Suppressor macrophage (primary cell): Measurements from ENCODE around the gene FAM20B.

Source experiments
- DNase-seq, 4 experiments: peaks; one replicate each; pipeline ENCODE4 v3.0.0-alpha.2; 2020 to 2022

FAM20B gene

GRCh38 chr1:179092896-179093461 is 67.3 kb downstream of the FAM20B start:
- DNase-seq, result no peak

- DNase-seq, result no peak
These were observed 69.1 kb downstream of the FAM20B start for GRCh38 chr1:179094818-179095217.

DNA sequence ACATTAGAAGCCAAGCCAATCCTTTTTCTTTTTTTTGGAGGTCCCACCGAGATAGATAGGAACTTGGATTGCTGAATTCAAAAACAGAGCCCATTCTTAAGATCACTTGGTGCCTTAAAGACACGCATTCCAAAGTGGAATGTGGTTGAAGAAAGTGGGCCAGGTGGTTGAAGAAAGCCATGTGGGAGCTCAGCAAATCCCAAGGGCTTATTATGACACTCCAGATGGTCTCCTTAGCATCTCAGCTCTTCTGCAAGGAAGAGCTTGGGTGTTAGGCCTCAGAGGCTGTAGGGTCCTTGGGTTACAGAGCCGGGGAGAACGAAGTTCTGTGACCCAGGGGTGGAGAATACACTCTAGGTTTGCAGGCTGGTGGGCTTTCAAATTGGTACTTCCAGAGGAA is 69.7 kb downstream of the FAM20B start:
- DNase-seq, result no peak

DNA sequence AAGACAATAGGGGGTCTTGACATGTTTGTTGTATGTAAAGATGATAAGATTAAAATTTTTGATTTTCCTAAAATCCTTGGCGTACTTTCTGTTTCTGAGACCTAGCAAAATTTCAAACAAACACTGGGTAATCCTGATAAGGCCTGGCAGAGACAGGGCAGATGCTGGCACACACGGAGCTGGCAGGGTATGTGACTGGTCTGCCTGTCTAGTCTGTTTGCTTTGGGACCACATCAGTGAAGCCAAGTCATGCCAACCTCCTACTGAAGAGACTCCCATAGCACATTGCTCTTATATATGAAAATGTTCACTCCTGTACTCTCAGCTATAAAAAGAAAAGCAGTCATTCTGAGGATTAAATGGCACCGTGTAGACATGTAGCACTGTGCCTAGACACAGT is 70.2 kb downstream of the FAM20B start:
- no peak for DNase-seq

- no peak for DNase-seq
These were observed 74.2 kb downstream of the FAM20B start for GRCh38 chr1:179099891-179100290.

DNA sequence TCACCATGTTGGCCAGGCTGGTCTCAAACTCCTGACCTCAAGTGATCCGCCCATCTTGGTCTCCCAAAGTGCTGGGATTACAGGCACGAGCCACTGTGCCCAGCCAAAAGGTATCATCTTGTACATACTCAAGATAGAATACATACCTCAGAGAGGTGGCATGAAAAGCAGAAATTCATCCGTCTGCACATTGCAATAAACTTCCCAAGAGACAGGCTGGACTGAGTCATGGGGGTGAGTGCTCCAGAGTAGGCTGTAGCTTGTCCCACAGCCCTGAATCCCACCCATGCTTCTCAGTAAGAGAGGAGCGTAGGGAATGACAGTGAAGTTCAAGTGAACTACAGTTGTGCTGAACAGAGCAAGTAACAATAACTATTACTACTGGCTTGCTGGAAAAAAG is 75.9 kb downstream of the FAM20B start:
- no peak for DNase-seq

DNA sequence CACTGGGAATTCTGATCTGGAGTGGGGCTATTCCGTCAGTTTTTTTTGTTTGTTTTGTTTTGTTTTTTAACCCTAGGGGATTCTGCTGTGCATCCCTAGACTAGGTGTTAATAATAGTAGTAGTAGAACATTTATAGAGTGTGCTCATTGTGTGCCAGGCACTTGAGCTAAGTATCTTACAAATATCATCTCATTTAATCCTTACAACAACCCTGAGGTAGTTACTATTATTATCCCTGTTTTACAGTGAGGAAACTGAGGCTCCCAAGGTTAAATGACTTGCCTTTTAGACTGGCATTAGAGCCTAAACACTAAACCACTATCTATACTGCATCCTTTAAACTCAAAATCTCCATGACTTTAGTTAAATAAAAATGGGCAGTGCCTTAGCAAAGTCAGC is 78.3 kb downstream of the FAM20B start:
- DNase-seq, result no peak

GRCh38 chr1:179104611-179105250 is 79.0 kb downstream of the FAM20B start:
- DNase-seq, result no peak

- no peak for DNase-seq
These were observed 79.7 kb downstream of the FAM20B start for GRCh38 chr1:179105393-179105792.

- no peak for DNase-seq
These were observed 82.3 kb downstream of the FAM20B start for GRCh38 chr1:179107706-179108629.

GRCh38 chr1:179108644-179109043 is 83.0 kb downstream of the FAM20B start:
- no peak for DNase-seq

DNA sequence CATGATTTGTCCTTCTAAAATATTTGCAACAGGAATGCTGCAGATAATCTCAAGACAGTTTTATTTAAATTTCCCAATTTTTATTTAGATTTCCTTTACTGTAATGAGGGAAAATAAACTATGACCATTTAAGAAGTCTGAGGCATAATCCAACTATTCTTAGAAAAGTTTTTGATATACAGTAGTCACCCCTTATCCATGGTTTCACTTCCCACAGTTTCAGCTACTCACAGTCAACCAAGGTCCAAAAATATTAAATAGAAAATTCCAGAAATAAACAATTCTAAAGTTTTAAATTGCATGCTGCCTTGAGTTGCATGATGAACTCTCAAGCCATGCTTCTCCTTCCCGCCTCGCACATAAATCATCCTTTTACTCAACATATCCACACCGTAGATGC is 89.5 kb downstream of the FAM20B start:
- no peak for DNase-seq

DNA sequence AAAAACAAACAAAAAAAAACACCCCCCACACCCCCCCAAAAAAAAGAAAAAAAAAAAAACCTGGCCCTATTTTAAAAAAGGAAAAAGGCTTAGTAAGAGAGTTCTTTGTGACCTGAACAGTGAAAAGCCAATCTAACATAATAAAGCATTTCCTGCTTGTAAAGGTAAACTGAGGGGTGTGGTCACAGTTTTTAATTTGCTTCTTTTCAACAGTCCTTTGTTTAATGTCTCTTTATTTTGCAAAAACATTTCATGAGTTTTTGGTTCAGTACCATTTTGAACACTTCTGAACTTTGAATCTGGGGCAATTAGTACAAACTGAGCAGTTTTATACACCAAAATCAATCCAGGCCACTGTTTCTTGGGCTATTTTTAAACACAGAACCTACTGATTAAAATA is 93.8 kb downstream of the FAM20B start:
- no peak for DNase-seq

DNA sequence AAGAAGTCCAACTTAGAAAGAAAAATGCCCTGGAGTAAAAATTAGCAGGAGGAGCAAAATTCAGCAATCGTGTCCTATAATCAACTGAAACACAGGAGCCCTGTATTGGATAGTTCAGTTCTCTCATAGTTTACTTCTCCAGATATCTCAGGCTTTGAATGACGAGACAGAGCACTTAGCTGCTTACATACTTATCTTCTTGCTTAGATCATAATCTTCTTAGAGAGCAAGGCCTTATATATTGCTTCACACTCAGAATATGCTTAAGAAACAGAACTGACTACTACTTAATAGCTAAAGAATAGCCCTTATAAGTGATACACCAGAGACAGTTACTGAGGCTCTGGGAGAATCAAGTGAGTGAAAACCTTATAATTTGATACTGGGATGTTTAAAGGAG is 95.0 kb downstream of the FAM20B start:
- DNase-seq, result no peak

DNA sequence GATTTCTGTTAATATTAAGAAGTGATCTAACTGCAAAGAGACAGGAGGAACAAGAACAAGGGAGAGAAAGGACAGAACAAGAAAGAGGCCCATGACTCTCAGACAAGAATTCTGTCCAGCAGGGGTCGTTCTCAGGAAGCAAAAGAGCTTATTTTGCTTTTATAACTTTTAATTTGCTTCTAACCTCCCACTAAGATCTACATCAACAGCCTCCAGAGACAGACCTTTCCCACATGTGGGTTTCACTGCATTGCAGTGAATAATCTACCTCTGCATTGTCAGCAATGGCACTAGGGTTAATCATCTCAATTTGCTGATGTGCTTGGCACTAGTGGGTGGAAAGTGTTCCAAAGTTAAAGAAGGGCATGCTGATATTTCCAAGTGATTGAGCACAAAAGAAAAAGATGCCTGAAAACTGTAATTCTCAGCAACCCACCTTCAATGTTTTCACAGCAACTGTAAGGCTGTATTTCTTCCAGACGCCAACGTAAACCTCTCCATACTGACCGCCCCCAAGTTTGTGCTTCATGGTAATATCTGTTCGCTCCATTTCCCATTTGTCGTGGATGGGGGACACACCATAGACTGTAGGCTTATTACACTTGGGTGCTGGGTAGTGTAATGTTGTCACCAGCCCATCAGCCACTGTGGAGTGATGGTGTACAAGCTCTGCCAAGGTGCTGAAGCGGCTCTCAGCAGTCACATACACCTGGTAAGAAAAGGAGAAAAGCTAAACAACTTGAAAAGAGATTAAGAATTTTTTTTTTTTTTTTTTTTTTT is 95.7 kb downstream of the FAM20B start:
- DNase-seq, result peak; percentile 35 to 63 (median 41)

DNA sequence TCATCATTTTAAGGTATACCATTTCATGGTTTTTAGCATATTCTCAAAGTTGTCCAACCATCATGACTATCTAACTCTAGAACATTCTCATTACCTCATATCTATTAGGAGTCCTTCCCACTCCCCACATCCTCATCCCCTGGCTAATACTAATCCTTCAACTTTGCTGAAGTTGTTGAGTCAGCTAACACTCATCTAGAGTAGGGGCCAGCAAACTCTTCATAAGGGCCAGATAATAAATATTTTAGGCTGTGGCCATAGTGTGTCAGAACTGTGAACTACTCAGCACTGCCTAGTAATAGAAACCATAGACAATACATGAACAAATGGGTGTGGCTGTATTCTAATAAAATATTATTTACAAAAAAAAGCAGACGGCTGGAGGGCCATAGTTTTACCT is 99.2 kb downstream of the FAM20B start:
- no peak for DNase-seq
